GM18505 (cell line): ENCODE measurements around the gene RPRML.

Experiments
- ATAC-seq: cut with Tn5 transposase; IDR thresholded peaks from one replicate; pipeline ENCODE4 v1.9.1; 2021; ENCODE audit not compliant: unreplicated experiment
- POLR2A ChIP-seq: IDR thresholded peaks from 4 replicates; pipeline ENCODE4 v1.6.1; 2011; ENCODE audit warnings: borderline replicate concordance; ENCODE audit not compliant: insufficient read depth, insufficient read length; ENCODE audit errors: extremely low read depth

RPRML gene

DNA sequence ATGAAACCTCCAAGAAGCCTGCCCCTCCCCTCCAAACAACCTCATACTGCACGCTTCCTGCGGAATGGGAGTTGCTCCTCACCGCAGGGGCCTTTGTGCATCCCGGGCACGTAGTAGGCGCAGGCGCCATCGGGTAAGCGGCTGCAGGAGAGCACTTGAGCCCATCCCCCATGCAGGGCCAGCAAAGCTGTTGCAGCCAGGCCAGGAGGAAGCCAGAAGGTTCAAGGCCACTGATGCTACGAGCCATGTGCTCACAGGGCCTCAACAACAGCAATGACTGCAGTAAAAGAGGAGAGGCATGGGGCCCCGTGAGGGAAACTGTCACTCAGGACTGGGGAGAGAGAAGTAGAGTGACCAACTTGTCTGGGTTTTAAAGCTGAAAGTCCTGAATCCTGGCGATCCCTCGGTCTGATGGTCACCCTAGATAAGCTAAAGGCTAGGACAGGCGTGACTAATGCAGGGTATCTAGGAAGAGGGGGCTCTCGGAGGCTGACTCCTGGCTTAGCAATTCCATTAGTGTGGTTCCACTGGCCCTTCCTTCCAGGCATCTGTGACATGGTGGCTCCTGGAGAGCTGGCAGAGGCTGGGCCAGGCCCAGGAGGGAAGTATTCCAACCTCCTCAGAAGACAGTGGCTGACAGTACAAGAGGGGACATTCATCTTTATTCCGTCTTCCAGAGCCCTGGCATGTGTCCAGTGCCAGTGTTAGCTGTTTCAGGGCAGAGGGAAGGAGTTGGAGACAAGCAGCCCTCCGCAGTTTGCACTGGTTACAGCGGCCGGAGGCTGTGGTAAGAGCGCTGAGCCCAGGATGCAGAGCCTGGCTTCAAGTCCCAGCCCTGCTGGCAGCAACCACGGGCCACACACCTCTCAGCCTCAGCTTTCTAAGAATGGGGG is 35.3 kb downstream of the RPRML start:
- no peak for ATAC-seq
- no peak for TF ChIP-seq POLR2A

DNA sequence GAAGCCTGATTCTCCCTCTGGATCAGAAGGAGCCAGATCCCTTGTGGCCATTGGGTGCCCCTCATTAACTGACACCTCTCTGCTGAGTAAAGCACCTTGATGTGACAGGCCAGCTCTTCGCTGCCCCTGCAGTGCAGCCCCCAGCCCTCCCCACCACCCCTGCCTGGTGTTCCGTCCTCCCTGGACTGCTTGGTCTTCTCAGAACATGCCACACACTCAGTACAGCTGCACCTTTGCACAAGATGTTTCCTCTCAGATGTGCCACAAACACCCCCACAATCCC is 35.9 kb downstream of the RPRML start:
- TF ChIP-seq POLR2A: no peak
- ATAC-seq: no peak

DNA sequence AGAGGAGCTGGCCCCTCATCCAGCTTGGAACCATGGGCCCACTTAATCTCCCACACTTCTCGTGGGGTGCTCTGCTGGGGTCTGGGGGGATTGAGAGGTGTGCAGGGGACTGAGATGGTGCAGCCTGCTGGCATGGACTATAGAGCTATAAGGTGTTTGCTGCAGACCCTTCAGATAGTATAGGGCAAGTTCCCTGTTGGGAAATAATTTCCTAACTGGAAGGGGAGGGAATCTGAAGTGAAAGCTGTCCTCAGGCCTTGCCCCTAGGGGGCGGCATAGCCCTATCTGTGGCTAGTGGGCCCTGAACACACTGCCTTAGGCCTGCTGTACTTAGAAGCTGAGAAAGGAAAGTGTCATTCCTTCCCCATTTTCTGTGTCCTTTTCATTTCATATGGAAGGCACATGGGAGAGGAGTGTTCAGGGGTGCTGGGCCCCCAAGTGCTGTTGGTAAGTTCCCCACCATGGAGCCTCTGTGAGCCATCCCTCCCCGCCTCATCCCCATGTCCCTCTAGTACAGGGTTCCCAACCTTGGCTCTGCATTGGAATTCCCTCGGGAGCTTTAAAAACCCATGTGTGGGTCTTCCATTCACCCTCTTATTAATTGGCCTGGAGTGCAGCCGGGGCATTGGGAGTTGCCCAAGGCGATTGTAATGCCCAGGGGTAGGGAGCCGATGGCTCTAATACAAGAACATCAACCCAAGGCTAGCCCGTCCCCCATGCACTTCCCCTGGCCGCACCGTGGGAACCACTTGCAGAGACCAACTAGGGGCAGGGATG is 36.4 kb downstream of the RPRML start:
- TF ChIP-seq POLR2A: no peak
- no peak for ATAC-seq

DNA sequence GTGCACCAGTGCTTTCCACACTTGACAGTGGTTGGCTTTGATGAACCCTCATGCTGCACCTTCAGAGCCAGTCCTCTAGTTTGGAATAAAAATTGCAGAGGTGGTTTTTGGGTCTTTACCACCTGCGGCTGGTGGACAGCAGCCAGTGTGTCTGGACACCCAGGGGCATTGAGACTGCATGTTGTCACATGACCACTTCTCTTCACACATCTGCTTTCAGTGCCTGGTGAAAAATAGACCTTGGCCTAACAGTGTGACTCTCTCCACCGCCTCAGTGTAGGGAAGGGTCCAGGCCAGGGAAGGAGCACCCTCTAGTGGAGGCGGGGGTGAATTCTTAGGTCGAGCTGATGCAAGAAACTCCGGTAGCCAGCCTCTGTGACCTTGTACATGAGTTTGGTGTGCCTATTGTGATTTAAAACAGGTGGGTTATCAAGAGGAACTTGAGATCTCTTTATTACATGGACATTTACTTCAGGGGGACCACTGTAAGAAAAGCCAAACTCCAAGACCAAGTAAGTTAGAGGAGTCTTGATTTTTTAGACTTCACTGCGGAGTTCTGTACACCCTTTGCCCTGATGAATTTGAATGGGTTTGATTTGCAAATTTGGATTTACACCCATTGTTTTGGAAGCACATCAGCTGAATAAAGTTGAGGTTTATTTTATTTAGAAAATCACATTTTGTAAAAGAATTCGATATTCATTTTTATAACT is 38.2 kb downstream of the RPRML start:
- no peak for ATAC-seq
- no peak for TF ChIP-seq POLR2A

DNA sequence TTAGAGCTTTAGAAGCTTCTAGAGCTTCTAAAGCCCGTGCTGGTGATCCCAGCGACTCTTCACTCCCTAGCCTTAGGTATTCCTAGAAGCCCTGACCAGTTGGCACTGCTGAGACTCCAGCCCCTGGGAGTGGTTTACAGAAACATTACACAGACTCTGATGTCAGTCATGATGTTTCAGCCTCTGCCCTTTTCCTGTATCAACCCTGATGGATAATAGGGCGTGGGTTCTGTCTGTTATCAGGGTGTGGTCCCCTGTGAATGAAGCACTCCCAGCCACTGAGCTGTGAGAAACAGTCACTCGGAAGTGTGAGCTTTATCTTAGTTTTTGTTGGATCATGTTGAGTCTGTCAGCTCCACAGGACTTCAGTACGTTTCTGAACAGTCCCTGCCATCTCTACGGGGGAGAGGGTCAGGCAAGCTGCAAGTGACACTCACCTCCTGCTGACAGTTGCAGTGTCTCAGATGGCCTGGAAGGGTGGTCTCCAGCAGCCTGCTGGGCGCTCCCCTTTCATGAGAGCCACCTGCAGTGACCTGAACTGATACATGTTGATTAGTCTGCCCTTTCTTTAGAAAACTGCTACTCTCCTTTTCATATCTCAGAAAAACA is 43.3 kb downstream of the RPRML start:
- TF ChIP-seq POLR2A: no peak

DNA sequence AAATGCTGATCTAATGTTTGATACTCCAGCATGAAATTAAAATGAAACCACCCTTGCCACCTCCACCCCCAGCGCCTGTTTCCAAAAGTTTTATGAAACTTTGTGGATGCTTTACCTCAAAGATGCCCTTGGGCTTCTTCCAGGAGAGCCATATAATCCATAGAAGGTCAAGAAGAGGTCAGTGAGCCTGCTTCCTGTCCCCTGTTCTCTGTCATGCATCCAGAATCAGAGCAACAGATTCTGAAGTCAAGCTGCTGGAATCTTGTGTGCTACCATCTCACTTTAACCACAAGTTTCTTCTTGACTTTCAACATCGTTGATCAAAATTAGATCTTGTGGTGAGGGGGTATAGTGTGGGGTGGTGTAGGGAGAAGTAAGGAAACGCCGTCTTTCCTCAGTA is 47.5 kb downstream of the RPRML start:
- TF ChIP-seq POLR2A: no peak
- no peak for ATAC-seq

More for the DNA sequence above, 43.3 kb downstream of the RPRML start:
- no peak for ATAC-seq

DNA sequence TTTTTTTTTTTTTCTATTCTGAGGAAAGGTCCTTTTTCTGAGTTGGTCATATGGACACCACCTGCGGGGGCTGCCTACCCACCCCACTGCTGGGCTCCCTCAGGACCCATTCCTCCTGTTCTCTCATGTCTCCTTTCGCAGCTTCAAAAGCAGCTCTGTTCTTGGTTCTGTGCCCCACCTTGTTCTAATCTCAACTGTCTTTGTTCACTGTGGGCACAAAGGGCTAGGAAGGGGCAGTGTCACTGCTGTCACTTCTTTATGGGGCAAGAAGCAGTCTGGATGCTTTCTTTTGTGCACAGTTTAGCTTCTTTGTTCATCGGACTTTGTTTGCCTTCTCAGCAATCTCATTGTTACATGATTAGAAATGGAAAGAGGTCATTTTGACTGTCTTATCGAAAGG is 49.0 kb downstream of the RPRML start:
- no peak for TF ChIP-seq POLR2A
- ATAC-seq: no peak

DNA sequence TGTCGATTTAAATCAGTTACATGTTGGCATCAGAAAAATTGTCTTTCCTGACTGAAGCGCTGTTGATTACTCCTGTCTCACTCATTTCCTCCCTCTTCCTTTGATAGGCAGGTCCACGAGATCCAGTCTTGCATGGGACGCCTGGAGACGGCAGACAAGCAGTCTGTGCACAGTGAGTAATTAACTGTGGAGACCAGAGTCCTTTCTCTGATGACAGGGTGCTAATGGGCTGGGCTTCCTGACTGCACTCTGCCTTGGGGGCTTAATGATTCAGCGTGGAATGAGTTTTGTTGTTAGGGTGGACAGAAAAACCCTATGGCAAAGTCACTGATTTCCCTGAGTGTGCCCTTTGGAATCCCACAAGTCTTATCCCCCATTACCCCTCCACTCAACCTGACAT is 49.6 kb downstream of the RPRML start:
- no peak for ATAC-seq
- TF ChIP-seq POLR2A: no peak

DNA sequence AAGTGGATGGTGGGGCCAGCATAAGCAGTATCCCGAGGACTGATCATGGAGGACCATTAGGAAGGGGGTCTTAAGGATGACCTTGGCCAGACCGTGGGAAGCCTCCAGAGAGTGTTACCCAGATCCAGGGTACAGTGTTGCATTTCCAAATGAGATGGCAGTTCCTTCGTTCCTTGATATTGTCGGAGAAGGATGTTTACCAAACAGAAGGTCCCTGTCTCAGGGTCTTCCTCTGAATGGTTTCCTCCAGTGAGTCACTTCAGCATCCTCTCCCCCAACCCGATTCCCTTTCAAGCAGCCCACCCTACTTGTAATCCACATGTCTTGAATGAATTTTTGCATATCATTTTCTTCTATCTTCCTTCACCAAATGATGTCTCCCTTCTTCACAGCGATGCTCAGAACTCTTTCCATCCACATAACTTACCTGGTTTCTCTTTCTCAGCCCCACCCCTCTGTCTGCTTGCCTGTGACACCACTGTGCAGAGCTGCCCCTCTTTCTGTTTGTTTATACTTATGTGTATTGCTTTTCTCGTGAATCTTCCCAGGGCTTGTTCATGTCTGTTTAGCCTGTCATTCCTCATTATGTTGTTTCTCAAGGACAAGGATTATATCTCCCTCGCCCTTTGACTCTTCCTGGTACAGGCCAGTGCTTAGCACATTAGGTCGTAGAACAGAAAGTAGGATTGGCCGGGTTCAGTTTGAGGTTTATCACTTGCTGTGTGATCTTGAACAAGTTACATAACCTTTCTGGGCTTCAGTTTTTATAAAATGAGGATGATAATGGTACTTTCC is 50.4 kb downstream of the RPRML start:
- no peak for ATAC-seq
- TF ChIP-seq POLR2A: no peak
